ENCODE measurements around the gene EGFL7. TPM values are rescaled to one million over a fixed set of nuclear protein-coding genes. Genes with fewer than 3 reads are reported as not detected.

Gene EGFL7
- total RNA-seq, 1 donor: 3.3 TPM

DNA sequence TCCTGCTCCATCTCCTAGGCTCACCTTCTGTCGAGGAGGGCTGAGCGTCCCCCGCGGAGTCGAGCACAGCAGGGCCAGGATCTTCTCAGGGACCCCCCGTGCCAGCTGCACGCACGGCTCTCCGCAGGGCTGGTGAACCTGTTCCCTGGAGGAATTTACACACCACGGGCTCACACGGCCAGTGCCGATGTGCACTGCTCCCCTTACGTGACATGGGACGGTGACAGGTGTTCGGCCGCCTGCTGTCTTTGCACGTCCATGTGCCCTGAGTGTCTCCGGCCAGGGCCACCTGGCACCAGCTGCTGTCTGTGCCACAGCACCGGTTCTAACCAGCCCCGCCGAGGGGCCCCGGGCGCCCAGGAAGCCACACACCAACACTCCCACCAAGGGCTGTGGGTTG lies 33.2 kb downstream of the EGFL7 start:
- Histone ChIP-seq H2AFZ (ENCODE audit: low read length) (no peak overlapping the region), H3K79me2 (ENCODE audit: insufficient read depth, low read length) (no peaks in the 10 kb centered on the region), H3K4me1 (ENCODE audit: insufficient read depth, low read length) (no peaks in the 10 kb centered on the region), H3K4me3 (ENCODE audit: insufficient read depth, low read length) (no peak overlapping the region), H3K27me3 (ENCODE audit: insufficient read depth, low read length) (peaks cover 5% of the 10 kb centered on the region), H3K36me3 (ENCODE audit: insufficient read depth, low read length) (no peaks in the 10 kb centered on the region), H3K27ac (ENCODE audit: low read depth, low read length) (no peak overlapping the region), H3K9me3 (ENCODE audit: low read depth, low read length) (no peaks in the 10 kb centered on the region), H3K4me2 (ENCODE audit: insufficient read depth, low read length) (no peak overlapping the region), H4K20me1 (ENCODE audit: insufficient read depth, low read length) (no peaks in the 10 kb centered on the region)
- no peak for DNase-seq (ENCODE audit: insufficient read length, low spot score, missing footprints)
- TF ChIP-seq, protein P1, sequence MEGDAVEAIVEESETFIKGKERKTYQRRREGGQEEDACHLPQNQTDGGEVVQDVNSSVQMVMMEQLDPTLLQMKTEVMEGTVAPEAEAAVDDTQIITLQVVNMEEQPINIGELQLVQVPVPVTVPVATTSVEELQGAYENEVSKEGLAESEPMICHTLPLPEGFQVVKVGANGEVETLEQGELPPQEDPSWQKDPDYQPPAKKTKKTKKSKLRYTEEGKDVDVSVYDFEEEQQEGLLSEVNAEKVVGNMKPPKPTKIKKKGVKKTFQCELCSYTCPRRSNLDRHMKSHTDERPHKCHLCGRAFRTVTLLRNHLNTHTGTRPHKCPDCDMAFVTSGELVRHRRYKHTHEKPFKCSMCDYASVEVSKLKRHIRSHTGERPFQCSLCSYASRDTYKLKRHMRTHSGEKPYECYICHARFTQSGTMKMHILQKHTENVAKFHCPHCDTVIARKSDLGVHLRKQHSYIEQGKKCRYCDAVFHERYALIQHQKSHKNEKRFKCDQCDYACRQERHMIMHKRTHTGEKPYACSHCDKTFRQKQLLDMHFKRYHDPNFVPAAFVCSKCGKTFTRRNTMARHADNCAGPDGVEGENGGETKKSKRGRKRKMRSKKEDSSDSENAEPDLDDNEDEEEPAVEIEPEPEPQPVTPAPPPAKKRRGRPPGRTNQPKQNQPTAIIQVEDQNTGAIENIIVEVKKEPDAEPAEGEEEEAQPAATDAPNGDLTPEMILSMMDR (IDR thresholded peaks at IDR 0.05; ENCODE audit: extremely low read depth, low read depth, low read length): no peak

DNA sequence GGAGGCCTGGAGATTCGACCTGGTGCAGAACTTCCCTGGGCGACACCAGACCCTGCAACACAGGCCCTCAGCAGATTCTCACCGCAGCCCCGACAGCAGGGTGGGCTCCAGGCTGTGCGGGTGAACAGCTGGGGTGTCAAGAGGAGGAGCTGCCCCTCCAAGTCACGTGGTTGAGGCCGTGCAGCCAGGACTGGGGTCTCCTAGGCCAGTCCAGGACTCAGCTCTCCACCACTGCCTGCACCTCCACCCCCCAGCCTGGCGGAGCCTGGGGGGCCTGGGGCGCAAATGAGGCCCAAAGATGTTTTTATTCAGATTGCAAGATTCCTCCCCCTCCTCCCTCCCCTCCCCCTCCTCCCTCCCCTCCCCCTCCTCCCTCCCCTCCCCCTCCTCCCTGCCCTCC lies 33.8 kb downstream of the EGFL7 start:
- Histone ChIP-seq H3K9me3 (ENCODE audit: low read depth, low read length) (no peaks in the 10 kb centered on the region), H3K27ac (ENCODE audit: low read depth, low read length) (no peak overlapping the region), H3K27me3 (ENCODE audit: insufficient read depth, low read length) (peaks cover 10% of the 10 kb centered on the region), H3K79me2 (ENCODE audit: insufficient read depth, low read length) (no peaks in the 10 kb centered on the region), H4K20me1 (ENCODE audit: insufficient read depth, low read length) (no peaks in the 10 kb centered on the region), H3K4me3 (ENCODE audit: insufficient read depth, low read length) (no peak overlapping the region), H3K36me3 (ENCODE audit: insufficient read depth, low read length) (no peaks in the 10 kb centered on the region), H2AFZ (ENCODE audit: low read length) (no peak overlapping the region), H3K4me1 (ENCODE audit: insufficient read depth, low read length) (no peaks in the 10 kb centered on the region), H3K4me2 (ENCODE audit: insufficient read depth, low read length) (no peak overlapping the region)
- DNase-seq (ENCODE audit: insufficient read length, low spot score, missing footprints): no peak
- TF ChIP-seq, protein P1 (IDR thresholded peaks at IDR 0.05; ENCODE audit: extremely low read depth, low read depth, low read length): no peak

DNA sequence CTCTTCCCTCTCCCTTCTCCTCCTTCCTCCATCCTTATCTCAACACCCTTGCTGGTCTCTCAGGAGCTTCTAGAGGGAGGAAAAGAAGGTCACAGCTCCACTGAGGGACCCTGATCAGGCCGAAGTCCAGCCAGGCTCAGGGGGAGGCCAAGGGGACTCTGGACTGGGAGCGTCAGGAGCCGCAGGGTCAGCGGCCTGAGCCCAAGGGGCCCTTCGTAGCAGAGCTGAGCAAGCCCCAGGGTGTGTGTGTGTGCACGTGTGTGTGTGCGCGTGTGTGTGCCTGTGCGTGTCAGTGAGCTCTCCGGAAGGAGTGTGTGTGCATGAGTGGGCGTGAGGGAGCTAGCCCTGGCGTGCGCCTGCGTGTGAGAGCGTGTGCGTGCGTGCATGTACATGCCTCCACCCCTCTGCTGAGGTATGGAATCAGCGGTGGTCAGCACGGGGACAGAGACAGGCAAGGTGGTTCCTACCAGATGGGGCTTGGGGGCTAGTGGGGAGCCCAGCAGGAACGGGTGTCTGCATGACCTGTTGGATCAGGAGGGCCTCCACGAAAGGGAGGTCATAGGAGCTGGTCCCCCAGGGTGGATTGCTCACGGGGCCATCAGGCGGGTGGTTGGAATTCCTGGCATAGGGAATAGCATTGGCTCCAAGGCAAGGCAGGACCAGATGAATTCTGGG lies 34.6 kb downstream of the EGFL7 start:
- Histone ChIP-seq H3K36me3 (ENCODE audit: insufficient read depth, low read length) (no peaks in the 10 kb centered on the region), H3K4me1 (ENCODE audit: insufficient read depth, low read length) (no peaks in the 10 kb centered on the region), H3K9me3 (ENCODE audit: low read depth, low read length) (no peaks in the 10 kb centered on the region), H3K79me2 (ENCODE audit: insufficient read depth, low read length) (no peaks in the 10 kb centered on the region), H3K4me2 (ENCODE audit: insufficient read depth, low read length) (no peak overlapping the region), H2AFZ (ENCODE audit: low read length) (no peak overlapping the region), H3K4me3 (ENCODE audit: insufficient read depth, low read length) (no peak overlapping the region), H3K27ac (ENCODE audit: low read depth, low read length) (no peak overlapping the region), H3K27me3 (ENCODE audit: insufficient read depth, low read length) (peaks cover 13% of the 10 kb centered on the region), H4K20me1 (ENCODE audit: insufficient read depth, low read length) (no peaks in the 10 kb centered on the region)
- no peak for DNase-seq (ENCODE audit: insufficient read length, low spot score, missing footprints)
- TF ChIP-seq, protein P1 (IDR thresholded peaks at IDR 0.05; ENCODE audit: extremely low read depth, low read depth, low read length): no peak

DNA sequence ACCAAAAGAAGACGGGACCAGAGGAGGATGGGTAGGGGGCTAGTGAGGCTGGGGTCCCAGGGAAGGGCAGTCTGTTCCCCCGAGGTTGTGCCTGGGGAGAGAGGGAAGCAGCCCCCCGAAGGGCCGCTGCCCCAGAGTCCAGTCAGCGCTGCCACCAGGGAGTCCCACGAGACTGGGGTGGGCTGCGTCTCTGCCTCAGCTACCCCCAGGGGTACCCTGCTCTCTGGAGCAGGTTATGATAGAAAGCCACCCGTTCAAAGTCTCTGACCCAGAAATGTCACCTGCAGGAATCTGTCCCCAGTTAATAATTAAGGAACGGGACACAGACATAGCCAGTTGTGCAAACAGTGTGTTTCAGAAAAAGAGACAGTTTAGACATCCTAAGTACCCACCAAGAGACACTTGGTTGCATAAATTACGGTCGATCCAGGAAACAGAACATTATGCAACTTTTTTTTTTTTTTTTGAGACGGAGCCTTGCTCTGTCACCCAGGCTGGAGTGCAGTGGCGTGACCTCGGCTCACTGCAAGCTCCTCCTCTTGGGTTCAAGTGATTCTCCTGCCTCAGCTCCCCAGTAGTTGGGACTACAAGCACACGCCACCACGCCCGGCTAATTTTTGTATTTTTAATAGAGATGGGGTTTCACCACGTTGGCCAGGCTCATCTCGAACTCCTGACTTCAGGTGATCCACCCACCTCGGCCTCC lies 35.3 kb downstream of the EGFL7 start:
- no peaks in the 10 kb centered on the region for H3K79me2 ChIP-seq (ENCODE audit: insufficient read depth, low read length)
- TF ChIP-seq, protein P1 (IDR thresholded peaks at IDR 0.05; ENCODE audit: extremely low read depth, low read depth, low read length): no peak
- peaks cover 13% of the 10 kb centered on the region for H3K27me3 ChIP-seq (ENCODE audit: insufficient read depth, low read length)
- no peak overlapping the region for H2AFZ ChIP-seq (ENCODE audit: low read length)
- no peaks in the 10 kb centered on the region for H3K4me1 ChIP-seq (ENCODE audit: insufficient read depth, low read length)
- H3K4me2 ChIP-seq (ENCODE audit: insufficient read depth, low read length): no peak overlapping the region
- H3K36me3 ChIP-seq (ENCODE audit: insufficient read depth, low read length): no peaks in the 10 kb centered on the region
- no peak overlapping the region for H3K4me3 ChIP-seq (ENCODE audit: insufficient read depth, low read length)
- no peak overlapping the region for H3K27ac ChIP-seq (ENCODE audit: low read depth, low read length)
- no peaks in the 10 kb centered on the region for H3K9me3 ChIP-seq (ENCODE audit: low read depth, low read length)
- no peaks in the 10 kb centered on the region for H4K20me1 ChIP-seq (ENCODE audit: insufficient read depth, low read length)
- DNase-seq (ENCODE audit: insufficient read length, low spot score, missing footprints): no peak
